Cortex of kidney (tissue), 1 donor: ENCODE data around the gene LRRC53.

Source experiments
- DNase-seq: peaks from one replicate; lab custom pipeline; 2025; lab: John Stamatoyannopoulos, UW

Gene LRRC53

DNA sequence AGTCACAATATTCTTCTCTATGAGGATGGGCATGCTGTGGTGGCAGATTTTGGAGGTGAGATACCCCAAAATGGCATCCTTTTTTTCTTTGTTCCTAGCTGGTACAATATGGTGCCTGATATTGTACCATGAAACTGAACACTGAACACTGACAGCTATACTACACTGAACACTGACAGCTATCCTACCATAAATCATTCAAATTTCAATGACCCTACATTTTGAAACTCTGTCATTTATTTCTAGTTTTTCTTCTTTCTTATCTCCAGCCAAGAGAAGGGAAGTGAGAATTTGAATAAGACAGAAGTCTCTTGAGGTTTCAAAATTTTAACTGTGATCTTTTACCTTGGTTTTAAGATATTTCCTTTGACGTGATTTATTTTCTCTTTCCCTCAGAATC, 76.3 kb downstream of the LRRC53 start:
- no peak for DNase-seq

DNA sequence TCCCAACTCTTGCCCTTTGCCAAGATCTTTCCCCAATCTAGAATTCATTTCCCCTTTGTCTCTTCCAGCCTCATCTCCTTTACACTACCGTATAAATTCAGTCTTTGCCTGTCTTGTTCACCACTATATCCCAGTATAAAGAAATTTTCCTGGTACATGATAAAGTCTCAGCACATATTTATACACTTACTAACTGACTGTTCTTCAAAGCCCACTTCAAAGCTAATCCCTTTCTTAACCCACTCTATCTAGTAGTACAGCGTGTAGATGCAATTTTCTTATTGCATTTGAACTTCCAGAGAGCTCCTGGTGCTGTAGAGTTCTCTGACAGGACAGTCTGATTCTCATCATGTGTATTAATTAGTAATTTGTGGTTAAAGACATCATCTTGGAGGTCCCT, 78.1 kb downstream of the LRRC53 start:
- DNase-seq, result no peak

DNA sequence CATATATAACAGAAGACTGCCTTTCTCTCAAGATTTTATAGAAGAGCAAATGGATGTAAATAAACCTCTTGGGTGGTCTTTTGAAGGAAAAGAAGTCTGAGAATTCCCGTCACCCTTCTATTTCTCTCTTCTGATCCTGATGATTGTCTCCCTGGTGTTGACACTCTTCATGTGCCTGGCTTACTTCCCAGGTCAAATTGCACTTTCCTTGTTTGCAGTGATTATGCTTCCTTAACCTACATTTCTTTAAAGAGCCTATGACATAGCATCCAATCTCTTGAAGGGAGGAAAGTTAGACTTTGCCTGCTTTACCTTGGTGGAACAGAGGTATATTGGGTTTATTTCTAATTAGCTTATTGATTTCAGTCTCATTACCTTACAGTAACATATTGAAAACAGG, 80.1 kb downstream of the LRRC53 start:
- DNase-seq, result no peak

DNA sequence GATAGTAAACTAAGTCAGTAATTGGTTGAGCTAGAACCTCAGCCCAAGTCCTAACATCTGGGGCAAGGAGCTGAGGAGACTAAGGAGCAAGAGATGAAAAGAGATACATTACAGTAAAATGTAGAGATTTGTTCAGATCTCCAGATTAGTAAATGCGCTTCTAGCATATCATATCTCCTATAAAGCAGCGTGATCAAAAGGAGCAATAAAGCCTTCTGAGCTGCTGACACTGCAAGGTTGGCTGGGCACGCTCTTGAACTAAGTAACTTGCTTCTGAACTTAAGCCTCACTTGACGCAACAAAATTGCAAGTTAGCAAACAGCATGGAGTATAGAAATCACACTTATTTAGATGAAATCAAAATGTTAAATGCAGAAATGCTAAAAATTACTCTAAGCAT, 80.9 kb downstream of the LRRC53 start:
- no peak for DNase-seq

DNA sequence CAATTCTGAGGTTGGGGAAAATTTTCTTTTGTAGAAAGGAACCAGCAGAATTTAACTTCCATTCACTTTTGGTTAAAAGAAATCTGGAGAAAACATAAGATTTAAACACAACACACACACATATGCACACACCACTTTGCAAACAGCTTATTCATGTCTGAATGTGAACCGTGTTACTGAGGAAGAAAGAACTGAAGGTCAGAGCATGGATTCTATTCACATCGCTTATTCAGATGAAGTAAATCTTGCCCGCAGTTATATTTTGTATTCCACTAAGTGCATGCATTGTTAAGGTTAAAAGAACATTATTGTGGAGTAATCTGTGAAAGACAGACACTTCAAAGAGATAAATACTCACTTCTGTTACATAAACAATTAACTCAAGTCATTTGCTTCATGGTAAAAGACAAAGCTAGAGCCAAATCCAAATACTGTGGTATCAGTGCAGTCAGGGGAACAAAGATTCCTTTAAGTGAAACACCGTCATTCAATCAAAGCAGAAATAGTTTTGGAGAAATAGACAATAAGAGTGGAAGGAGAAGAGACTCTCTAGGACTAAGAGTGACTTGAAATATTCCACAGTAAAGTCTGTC, 82.0 kb downstream of the LRRC53 start:
- DNase-seq, result no peak

DNA sequence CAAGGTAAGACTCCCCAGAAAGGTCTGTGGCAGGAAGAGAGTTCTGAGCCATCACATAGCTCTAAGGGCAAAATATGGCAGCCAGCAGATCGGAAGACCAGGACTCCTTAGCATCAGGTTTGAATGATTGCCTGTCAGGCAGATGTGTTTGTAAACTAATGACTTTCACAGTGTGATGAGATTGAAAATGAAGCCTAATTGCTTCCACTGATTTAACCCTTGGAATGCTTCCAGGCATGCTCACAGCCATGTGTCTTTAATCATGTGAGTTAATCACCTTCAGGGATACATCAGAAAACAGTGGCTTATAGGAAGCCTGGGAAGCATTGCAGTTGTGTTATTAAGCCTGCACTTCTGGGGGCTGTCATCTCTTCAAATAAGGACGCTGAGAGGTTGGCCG, 82.8 kb downstream of the LRRC53 start:
- no peak for DNase-seq

DNA sequence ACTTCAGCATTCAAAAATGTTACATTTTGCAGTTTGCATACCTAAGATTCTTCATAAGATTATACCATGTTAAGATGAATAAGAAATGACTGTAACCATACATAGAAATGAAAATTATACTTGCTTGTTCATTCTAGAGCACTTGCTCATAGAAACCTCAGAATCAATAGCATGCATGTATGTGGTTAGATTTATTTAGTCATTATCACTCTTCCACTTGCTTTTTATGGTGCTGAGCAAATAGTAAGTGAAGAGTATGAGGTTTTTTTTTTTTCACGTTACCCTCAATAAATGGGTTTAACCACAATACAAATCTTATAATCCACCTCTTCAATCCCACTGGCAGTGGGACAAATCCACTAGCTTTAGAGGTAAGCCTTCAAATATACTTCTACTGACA, 84.7 kb downstream of the LRRC53 start:
- no peak for DNase-seq

DNA sequence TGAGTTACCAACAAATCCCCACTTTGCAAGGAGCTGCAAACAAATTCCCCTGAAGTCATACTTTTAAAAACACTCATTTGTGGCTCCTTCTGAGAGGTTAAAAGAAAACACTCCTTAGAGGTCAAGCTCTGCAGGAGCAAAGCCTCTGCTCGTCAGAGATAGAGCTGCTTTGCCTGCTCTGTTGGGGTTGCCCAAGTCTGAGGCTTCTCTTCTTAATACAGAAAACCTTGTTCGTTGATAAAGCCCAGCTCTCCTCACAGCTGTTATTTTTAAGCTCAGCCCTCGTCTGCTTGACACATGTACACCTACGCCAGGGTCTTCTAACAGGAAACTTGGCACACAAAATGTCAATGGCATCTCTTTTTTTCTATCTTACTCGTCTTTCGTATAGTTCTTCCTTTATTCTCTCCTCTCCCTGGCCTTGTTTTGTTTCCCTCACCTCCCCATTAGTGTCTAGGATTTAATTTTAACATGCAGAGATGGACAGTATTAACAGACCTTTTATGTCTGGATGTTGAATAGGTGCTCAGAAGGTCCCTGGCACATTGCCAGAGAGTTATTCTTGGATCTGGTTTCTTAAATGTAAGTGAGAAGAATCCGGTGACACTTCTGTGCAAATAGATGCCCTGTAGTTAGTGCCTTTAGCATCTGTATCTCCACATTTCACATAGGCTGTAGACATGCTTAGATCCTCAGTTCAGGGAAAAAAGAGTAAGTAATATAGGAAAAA, 86.0 kb downstream of the LRRC53 start:
- DNase-seq, result no peak

DNA sequence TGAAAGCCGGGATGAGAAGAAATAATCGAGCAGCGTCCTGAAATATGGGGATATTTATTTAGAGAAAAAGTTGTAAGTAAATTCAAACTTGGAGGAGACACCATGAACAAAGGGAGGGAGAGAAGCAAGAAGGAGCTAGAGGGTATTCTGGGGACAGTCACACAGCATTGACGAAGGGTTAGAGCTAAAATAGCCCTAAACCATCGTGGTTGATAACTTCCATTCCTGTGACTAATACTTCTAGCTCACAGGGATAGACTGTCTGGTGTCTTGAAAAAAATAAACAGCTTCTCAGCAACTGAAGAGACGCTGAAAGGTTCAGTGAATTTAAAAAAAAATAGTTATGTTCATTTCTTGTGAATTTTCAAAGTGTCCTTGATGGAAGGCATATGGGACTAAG, 86.7 kb downstream of the LRRC53 start:
- no peak for DNase-seq

DNA sequence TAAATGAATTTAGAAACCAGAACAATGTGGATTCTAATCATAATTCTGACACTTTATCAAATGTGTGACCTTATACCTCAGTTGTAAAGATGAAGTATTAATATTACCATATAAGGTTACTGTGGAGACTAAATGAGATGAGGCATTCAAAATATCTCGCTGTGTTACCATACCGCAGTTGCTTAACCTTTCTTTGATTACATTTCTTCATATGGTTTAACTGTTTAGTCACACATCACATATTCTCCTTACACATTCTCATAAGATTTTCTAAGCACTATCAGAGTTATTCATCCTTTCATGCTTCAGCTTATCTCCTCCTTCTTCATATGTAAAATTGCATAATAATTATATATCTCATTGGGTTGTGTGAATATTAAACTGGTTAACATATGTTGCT, 88.9 kb downstream of the LRRC53 start:
- DNase-seq, result no peak

DNA sequence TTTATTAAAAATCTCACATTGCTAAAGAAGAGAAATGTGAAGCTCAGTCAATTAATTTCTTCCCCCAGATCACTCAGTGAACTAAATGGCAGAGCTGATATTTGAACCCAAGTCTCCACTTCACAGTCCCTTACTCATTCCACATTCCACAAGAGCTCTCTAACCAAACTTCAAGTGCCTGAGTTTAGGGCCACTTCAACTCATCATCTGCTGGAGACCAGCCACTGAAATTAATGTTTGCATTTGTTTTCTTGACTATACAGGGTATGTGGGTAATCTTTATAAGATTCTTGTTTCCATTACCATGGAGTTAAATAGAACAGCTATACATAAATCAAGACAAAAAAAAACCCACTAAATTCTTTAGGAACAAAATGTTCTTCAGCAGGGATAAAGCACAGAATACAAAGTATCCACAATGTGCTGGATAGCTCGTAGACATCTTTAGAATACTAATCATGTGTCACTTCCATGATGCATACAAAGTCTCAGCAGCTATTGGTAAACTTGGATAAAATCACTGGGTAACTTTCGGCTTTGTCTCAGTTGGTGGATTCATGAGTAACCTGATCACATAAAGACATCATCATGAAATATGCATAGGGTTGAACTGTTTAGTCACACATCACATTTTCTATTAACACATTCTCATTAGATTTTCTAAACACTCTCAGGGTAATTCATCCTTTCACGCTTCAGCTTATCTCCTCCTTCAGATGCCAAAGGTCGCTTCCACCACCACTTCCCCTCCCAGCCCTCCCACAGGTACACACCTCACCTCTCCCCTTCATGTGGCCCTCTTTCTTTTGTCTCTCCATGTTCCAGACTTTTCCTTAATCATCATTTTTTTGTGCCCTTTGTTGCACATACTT, 89.8 kb downstream of the LRRC53 start:
- no peak for DNase-seq

DNA sequence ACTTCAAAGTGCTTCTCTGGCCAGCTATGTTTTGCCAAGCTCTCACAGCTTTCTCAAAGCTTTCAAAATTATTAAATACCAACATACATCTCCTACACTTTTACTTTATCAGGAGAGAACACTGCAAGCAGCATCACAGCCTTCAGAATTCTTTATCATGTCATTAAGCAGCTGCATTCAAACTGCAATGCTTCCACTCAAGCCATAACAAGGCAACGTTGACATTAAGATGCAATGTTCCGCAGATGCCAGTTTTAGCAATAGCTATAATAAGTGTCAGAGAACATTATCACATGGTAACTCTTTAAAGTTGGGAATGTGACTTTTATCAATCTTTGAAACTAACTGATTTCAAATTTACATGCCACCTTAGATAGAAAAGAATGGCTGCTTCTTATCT, 91.9 kb downstream of the LRRC53 start:
- DNase-seq, result no peak
